ENCODE results near the gene SLC30A4.
"Not testable (repeated sequence)": the region's sequence is repeated elsewhere in the genome, so short reads cannot be mapped to it uniquely, and the experiment has no call there.

Gene SLC30A4

DNA sequence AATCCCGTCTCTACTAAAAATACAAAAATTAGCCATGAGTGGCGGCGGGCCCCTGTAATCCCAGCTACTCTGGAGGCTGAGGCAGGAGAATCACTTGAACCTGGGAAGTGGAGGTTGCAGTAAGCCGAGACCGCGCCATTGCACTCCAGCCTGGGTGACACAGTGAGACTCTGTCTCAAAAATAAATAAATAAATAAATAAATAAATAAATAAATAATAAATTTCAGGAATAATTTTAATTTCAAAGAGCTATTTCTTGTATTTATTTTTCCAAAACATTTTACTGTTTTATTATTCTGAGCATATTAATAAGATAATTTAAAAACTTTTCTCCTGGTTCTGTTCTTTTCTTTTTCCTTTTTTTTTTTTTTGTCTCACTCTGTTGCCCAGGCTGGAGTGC is 15.4 kb downstream of the SLC30A4 start:
- H3K9me3 ChIP-seq (ENCODE audit: control extremely low read depth in 1 of 5, control insufficient read depth in 4 of 5, insufficient read depth in 2 of 5, low read depth in 1 of 5, low read length in 4 of 5); H3K27ac ChIP-seq (ENCODE audit: insufficient read depth in 1 of 2, low read depth in 1 of 2, low read length in 2 of 2, poor library complexity in 1 of 2, severe bottlenecking in 2 of 2); H3K27me3 ChIP-seq (replicated peaks in 2 of 5; ENCODE audit: control insufficient read depth in 4 of 5, insufficient read depth in 5 of 5, low read length in 4 of 5); H3K4me1 ChIP-seq (ENCODE audit: control extremely low read depth in 1 of 4, control insufficient read depth in 4 of 4, insufficient read depth in 4 of 4, low read length in 3 of 4); H3K36me3 ChIP-seq (ENCODE audit: control insufficient read depth in 4 of 4, insufficient read depth in 4 of 4, low read length in 3 of 4); H3K4me3 ChIP-seq (ENCODE audit: control insufficient read depth in 1 of 7, extremely low read depth in 1 of 7, insufficient read depth in 4 of 7, low read depth in 2 of 7, low read length in 6 of 7); DNase-seq; CTCF ChIA-PET: not testable (repeated sequence)
- POLR2A ChIA-PET, result interaction anchor here (0.7 kb wide), 1 partner anchor 183 kb away, joined by 4 read pairs; no protein-coding TSS in a partner anchor
- 92% methylated on average over 2 of the region's 6 CpGs for WGBS (ENCODE audit: insufficient coverage)

DNA sequence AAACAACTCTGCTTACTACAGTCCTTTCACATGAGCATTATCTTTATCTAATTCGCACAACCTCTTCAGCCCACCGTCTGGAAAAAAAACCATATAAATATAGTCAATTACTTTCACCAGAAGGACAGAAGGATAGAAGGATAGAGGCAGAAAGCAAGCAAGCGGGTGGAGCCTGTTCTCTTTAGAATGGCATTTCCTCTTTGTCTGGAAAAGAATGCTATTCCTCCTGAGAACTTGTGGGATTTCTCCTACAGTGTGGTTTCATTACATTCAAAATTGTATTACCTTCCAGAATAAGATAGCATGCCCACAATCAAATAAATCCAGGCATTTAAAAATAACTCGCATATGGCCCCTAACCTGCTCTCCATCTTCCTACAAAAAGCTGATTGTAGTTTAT is 23.1 kb downstream of the SLC30A4 start:
- CTCF ChIA-PET, result interaction anchor here (0.7 kb wide), 1 partner anchor 75 kb away, joined by 3 read pairs; no protein-coding TSS in a partner anchor
- POLR2A ChIA-PET, result no interaction called here
- H3K9me3 ChIP-seq (ENCODE audit: control extremely low read depth in 1 of 5, control insufficient read depth in 4 of 5, insufficient read depth in 2 of 5, low read depth in 1 of 5, low read length in 4 of 5), result no peaks in the 10 kb centered on the region
- no peak for DNase-seq
- no peak overlapping the region for H3K4me3 ChIP-seq (ENCODE audit: control insufficient read depth in 1 of 7, extremely low read depth in 1 of 7, insufficient read depth in 4 of 7, low read depth in 2 of 7, low read length in 6 of 7)
- H3K4me1 ChIP-seq (ENCODE audit: control extremely low read depth in 1 of 4, control insufficient read depth in 4 of 4, insufficient read depth in 4 of 4, low read length in 3 of 4), result peaks cover 0 to 1% (median 0%) of the 10 kb centered on the region in 4 experiments
- no peak overlapping the region for H3K27ac ChIP-seq (ENCODE audit: insufficient read depth in 1 of 2, low read depth in 1 of 2, low read length in 2 of 2, poor library complexity in 1 of 2, severe bottlenecking in 2 of 2)
- no peaks in the 10 kb centered on the region for H3K27me3 ChIP-seq (replicated peaks in 2 of 5; ENCODE audit: control insufficient read depth in 4 of 5, insufficient read depth in 5 of 5, low read length in 4 of 5)
- no peaks in the 10 kb centered on the region for H3K36me3 ChIP-seq (ENCODE audit: control insufficient read depth in 4 of 4, insufficient read depth in 4 of 4, low read length in 3 of 4)
- 94% methylated on average over 3 of the region's 4 CpGs for WGBS (ENCODE audit: insufficient coverage)

DNA sequence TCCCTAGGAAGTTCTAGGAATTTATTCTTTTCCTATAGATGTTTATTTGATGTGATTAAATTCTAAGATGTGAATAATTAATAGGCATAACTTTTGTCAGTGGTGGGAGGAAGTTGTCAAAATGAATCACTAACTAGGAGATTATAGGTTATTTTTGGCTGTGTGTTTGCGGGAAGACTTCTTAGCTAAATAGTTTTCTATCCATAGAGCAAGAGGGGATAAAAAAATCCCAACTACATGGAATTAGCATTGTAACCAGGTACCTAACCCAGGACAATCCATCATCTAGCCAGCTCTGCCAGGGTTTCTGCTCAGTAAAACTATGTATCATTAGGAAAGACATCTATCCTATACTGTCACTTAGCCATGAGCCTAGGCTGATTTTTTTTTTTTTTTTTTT is 23.9 kb downstream of the SLC30A4 start:
- Histone ChIP-seq H3K36me3 (ENCODE audit: control insufficient read depth in 4 of 4, insufficient read depth in 4 of 4, low read length in 3 of 4) (no peaks in the 10 kb centered on the region), H3K9me3 (ENCODE audit: control extremely low read depth in 1 of 5, control insufficient read depth in 4 of 5, insufficient read depth in 2 of 5, low read depth in 1 of 5, low read length in 4 of 5) (no peaks in the 10 kb centered on the region), H3K27me3 (replicated peaks in 2 of 5; ENCODE audit: control insufficient read depth in 4 of 5, insufficient read depth in 5 of 5, low read length in 4 of 5) (no peaks in the 10 kb centered on the region), H3K4me3 (ENCODE audit: control insufficient read depth in 1 of 7, extremely low read depth in 1 of 7, insufficient read depth in 4 of 7, low read depth in 2 of 7, low read length in 6 of 7) (no peak overlapping the region), H3K27ac (ENCODE audit: insufficient read depth in 1 of 2, low read depth in 1 of 2, low read length in 2 of 2, poor library complexity in 1 of 2, severe bottlenecking in 2 of 2) (no peak overlapping the region), H3K4me1 (ENCODE audit: control extremely low read depth in 1 of 4, control insufficient read depth in 4 of 4, insufficient read depth in 4 of 4, low read length in 3 of 4) (peaks cover 0 to 1% (median 0%) of the 10 kb centered on the region in 4 experiments)
- no CpG with 5 or more reads among the region's 1 CpG for WGBS (ENCODE audit: insufficient coverage)
- ChIA-PET CTCF (no interaction called here), POLR2A (no interaction called here)
- no peak for DNase-seq

DNA sequence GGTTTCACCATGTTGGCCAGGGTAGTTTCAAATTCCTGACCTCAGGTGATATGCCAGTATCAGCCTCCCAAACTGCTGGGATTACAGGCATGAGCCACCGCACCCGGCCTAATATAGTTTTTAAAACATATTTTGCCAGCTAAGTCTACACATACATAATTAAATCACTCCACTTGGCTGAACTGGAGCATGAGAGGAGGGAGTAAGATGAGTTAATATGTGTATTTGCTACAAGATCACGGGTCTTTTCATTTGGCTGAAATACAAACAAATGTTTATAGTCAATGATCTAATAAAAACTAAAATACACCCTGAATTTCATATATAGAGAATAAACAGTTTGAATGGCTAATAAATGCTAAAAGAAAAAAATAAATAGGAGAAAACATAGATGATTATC is 25.3 kb downstream of the SLC30A4 start:
- H3K4me1 ChIP-seq (ENCODE audit: control extremely low read depth in 1 of 4, control insufficient read depth in 4 of 4, insufficient read depth in 4 of 4, low read length in 3 of 4), result peaks cover 0 to 1% (median 0%) of the 10 kb centered on the region in 4 experiments
- WGBS (ENCODE audit: insufficient coverage), result no CpG with 5 or more reads among the region's 3 CpGs
- no peak overlapping the region for H3K4me3 ChIP-seq (ENCODE audit: control insufficient read depth in 1 of 7, extremely low read depth in 1 of 7, insufficient read depth in 4 of 7, low read depth in 2 of 7, low read length in 6 of 7)
- no peaks in the 10 kb centered on the region for H3K36me3 ChIP-seq (ENCODE audit: control insufficient read depth in 4 of 4, insufficient read depth in 4 of 4, low read length in 3 of 4)
- CTCF ChIA-PET, result interaction anchor here (0.5 kb wide), 1 partner anchor 15 kb away, joined by 3 read pairs; no protein-coding TSS in a partner anchor
- H3K27ac ChIP-seq (ENCODE audit: insufficient read depth in 1 of 2, low read depth in 1 of 2, low read length in 2 of 2, poor library complexity in 1 of 2, severe bottlenecking in 2 of 2), result no peak overlapping the region
- no peaks in the 10 kb centered on the region for H3K9me3 ChIP-seq (ENCODE audit: control extremely low read depth in 1 of 5, control insufficient read depth in 4 of 5, insufficient read depth in 2 of 5, low read depth in 1 of 5, low read length in 4 of 5)
- no peaks in the 10 kb centered on the region for H3K27me3 ChIP-seq (replicated peaks in 2 of 5; ENCODE audit: control insufficient read depth in 4 of 5, insufficient read depth in 5 of 5, low read length in 4 of 5)
- no peak for DNase-seq
- POLR2A ChIA-PET, result no interaction called here

DNA sequence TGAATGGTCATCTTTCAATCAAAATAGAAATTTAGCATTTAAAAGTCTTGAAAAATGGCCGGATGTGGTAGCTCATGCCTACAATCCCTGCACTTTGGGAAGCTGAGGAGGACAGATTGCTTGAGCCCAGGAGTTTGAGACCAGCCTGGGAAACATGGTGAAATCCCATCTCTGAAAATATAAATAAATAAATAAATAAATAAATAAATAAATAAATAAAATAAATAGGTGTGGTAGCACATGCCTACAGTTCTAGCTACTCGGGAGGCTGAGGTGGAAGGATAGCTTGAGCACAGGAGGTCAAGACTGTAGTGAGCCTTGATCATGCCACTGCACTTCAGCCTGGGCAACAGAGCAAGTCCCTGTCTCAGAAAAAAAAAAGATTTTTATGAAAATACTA is 25.9 kb downstream of the SLC30A4 start:
- H3K36me3 ChIP-seq (ENCODE audit: control insufficient read depth in 4 of 4, insufficient read depth in 4 of 4, low read length in 3 of 4), result no peaks in the 10 kb centered on the region
- CTCF ChIA-PET, result interaction anchor here (1.0 kb wide), 1 partner anchor 17 kb away, joined by 4 read pairs; no protein-coding TSS in a partner anchor
- peaks cover 0 to 1% (median 0%) of the 10 kb centered on the region in 4 experiments for H3K4me1 ChIP-seq (ENCODE audit: control extremely low read depth in 1 of 4, control insufficient read depth in 4 of 4, insufficient read depth in 4 of 4, low read length in 3 of 4)
- DNase-seq, result no peak
- no peaks in the 10 kb centered on the region for H3K9me3 ChIP-seq (ENCODE audit: control extremely low read depth in 1 of 5, control insufficient read depth in 4 of 5, insufficient read depth in 2 of 5, low read depth in 1 of 5, low read length in 4 of 5)
- 100% methylated on average over 1 of the region's 2 CpGs for WGBS (ENCODE audit: insufficient coverage)
- POLR2A ChIA-PET, result no interaction called here
- no peak overlapping the region for H3K4me3 ChIP-seq (ENCODE audit: control insufficient read depth in 1 of 7, extremely low read depth in 1 of 7, insufficient read depth in 4 of 7, low read depth in 2 of 7, low read length in 6 of 7)
- H3K27me3 ChIP-seq (replicated peaks in 2 of 5; ENCODE audit: control insufficient read depth in 4 of 5, insufficient read depth in 5 of 5, low read length in 4 of 5), result no peaks in the 10 kb centered on the region
- no peak overlapping the region for H3K27ac ChIP-seq (ENCODE audit: insufficient read depth in 1 of 2, low read depth in 1 of 2, low read length in 2 of 2, poor library complexity in 1 of 2, severe bottlenecking in 2 of 2)

DNA sequence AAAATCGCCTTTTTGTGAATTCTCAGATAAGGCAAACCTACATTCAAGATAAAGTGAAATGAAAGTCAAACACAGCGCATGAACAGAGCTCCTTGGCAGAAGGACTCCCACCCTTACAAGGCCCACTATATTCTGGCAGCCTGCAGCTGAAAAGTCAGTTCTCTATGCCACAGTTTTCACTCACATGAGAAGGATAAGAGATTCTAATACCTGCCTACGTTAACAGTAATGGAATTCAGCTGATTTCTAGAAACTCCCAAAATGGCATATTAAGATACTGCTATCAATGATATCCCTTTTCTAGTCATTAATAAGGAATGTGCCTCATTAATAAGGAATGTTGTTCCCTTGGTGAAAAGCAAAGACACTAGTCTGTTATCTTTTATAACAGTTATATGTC is 27.0 kb downstream of the SLC30A4 start:
- H3K36me3 ChIP-seq (ENCODE audit: control insufficient read depth in 4 of 4, insufficient read depth in 4 of 4, low read length in 3 of 4), result no peaks in the 10 kb centered on the region
- no peaks in the 10 kb centered on the region for H3K9me3 ChIP-seq (ENCODE audit: control extremely low read depth in 1 of 5, control insufficient read depth in 4 of 5, insufficient read depth in 2 of 5, low read depth in 1 of 5, low read length in 4 of 5)
- DNase-seq, result no peak
- H3K27me3 ChIP-seq (replicated peaks in 2 of 5; ENCODE audit: control insufficient read depth in 4 of 5, insufficient read depth in 5 of 5, low read length in 4 of 5), result no peaks in the 10 kb centered on the region
- WGBS (ENCODE audit: insufficient coverage), result 100% methylated on average over 2 of the region's 3 CpGs
- POLR2A ChIA-PET, result interaction anchor here (0.5 kb wide), 1 partner anchor 19 kb away, joined by 3 read pairs; no protein-coding TSS in a partner anchor
- H3K4me3 ChIP-seq (ENCODE audit: control insufficient read depth in 1 of 7, extremely low read depth in 1 of 7, insufficient read depth in 4 of 7, low read depth in 2 of 7, low read length in 6 of 7), result no peak overlapping the region
- H3K4me1 ChIP-seq (ENCODE audit: control extremely low read depth in 1 of 4, control insufficient read depth in 4 of 4, insufficient read depth in 4 of 4, low read length in 3 of 4), result peaks cover 0 to 1% (median 0%) of the 10 kb centered on the region in 4 experiments
- H3K27ac ChIP-seq (ENCODE audit: insufficient read depth in 1 of 2, low read depth in 1 of 2, low read length in 2 of 2, poor library complexity in 1 of 2, severe bottlenecking in 2 of 2), result no peak overlapping the region
- CTCF ChIA-PET, result interaction anchor here (1.0 kb wide), 1 partner anchor 18 kb away, joined by 4 read pairs; no protein-coding TSS in a partner anchor

DNA sequence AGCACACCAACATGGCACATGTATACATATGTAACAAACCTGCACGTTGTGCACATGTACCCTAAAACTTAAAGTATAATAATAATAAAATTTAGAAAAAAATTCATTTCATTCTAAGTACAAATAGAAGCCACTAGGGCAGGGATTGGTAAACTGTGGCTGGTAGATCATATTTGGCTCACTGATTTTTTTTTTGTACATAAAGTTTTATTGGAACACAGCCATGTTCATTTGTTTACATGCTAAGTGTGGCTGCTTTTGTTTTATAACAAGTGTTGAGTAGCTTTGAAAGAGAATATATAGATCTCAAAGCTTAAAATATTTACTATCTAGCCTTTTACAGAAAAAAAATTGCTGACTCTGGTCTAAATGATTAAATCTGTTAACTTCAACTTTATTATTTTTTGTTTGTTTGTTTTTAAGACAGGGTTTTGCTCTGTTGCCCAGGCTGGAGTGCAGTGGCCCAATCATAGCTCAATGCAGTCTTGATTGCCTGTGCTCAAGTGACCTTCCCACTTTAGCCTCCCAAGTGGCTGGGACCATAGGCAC is 32.8 kb downstream of the SLC30A4 start:
- no CpG with 5 or more reads among the region's 1 CpG for WGBS (ENCODE audit: insufficient coverage)
- Histone ChIP-seq H3K36me3 (ENCODE audit: control insufficient read depth in 4 of 4, insufficient read depth in 4 of 4, low read length in 3 of 4) (no peaks in the 10 kb centered on the region), H3K27me3 (replicated peaks in 2 of 5; ENCODE audit: control insufficient read depth in 4 of 5, insufficient read depth in 5 of 5, low read length in 4 of 5) (no peaks in the 10 kb centered on the region), H3K4me1 (ENCODE audit: control extremely low read depth in 1 of 4, control insufficient read depth in 4 of 4, insufficient read depth in 4 of 4, low read length in 3 of 4) (no peaks in the 10 kb centered on the region), H3K9me3 (ENCODE audit: control extremely low read depth in 1 of 5, control insufficient read depth in 4 of 5, insufficient read depth in 2 of 5, low read depth in 1 of 5, low read length in 4 of 5) (no peaks in the 10 kb centered on the region), H3K27ac (ENCODE audit: insufficient read depth in 1 of 2, low read depth in 1 of 2, low read length in 2 of 2, poor library complexity in 1 of 2, severe bottlenecking in 2 of 2) (no peak overlapping the region), H3K4me3 (ENCODE audit: control insufficient read depth in 1 of 7, extremely low read depth in 1 of 7, insufficient read depth in 4 of 7, low read depth in 2 of 7, low read length in 6 of 7) (no peak overlapping the region)
- ChIA-PET POLR2A (no interaction called here), CTCF (interaction anchor here (1.1 to 1.7 kb wide), 2 partner anchors 12 kb away, joined by 3 read pairs; no protein-coding TSS in a partner anchor)
- no peak for DNase-seq

All from common myeloid progenitor, CD34-positive (primary cell).